IPS-18a (cell line): ENCODE results near the gene SPON2.

Source experiments
- H3K27ac ChIP-seq: one replicate; pipeline ENCODE4 v1.5.1; 2013; ENCODE audit warnings: low read length
- H3K27me3 ChIP-seq: one replicate; pipeline ENCODE4 v1.6.1; 2013; ENCODE audit warnings: mild to moderate bottlenecking, low read length; ENCODE audit not compliant: control insufficient read depth, insufficient read depth
- H3K36me3 ChIP-seq: one replicate; pipeline ENCODE4 v1.6.1; 2013; ENCODE audit warnings: low read depth, low read length; ENCODE audit not compliant: control insufficient read depth
- H3K4me1 ChIP-seq: one replicate; pipeline ENCODE4 v1.6.1; 2013; ENCODE audit warnings: low read depth, low read length; ENCODE audit not compliant: control insufficient read depth
- H3K4me3 ChIP-seq: one replicate; pipeline ENCODE4 v1.5.1; 2013; ENCODE audit warnings: low read length
- H3K9ac ChIP-seq: one replicate; pipeline ENCODE4 v1.6.1; 2013; ENCODE audit warnings: mild to moderate bottlenecking, low read length, moderate library complexity
- H3K9me3 ChIP-seq: one replicate; pipeline ENCODE4 v1.6.1; 2013; ENCODE audit warnings: low read depth, low read length; ENCODE audit not compliant: control insufficient read depth

The SPON2 gene

GRCh38 chr4:1164956-1165545, 7.3 kb downstream of the SPON2 start:
- Histone ChIP-seq H3K9ac (no peak overlapping the region), H3K27ac (no peak overlapping the region), H3K36me3 (no peaks in the 10 kb centered on the region), H3K9me3 (no peaks in the 10 kb centered on the region), H3K27me3 (peaks cover 29% of the 10 kb centered on the region), H3K4me1 (no peaks in the 10 kb centered on the region), H3K4me3 (no peak overlapping the region)

- Histone ChIP-seq H3K27ac (no peak overlapping the region), H3K4me3 (no peak overlapping the region), H3K9ac (no peak overlapping the region), H3K36me3 (no peaks in the 10 kb centered on the region), H3K4me1 (no peaks in the 10 kb centered on the region), H3K9me3 (no peaks in the 10 kb centered on the region), H3K27me3 (peaks cover 23% of the 10 kb centered on the region)
These were observed 7.9 kb downstream of the SPON2 start for GRCh38 chr4:1164444-1164843.

GRCh38 chr4:1164040-1164439, 8.3 kb downstream of the SPON2 start:
- Histone ChIP-seq H3K9me3 (no peaks in the 10 kb centered on the region), H3K9ac (no peak overlapping the region), H3K4me3 (no peak overlapping the region), H3K27ac (no peak overlapping the region), H3K27me3 (peaks cover 18% of the 10 kb centered on the region), H3K4me1 (no peaks in the 10 kb centered on the region), H3K36me3 (no peaks in the 10 kb centered on the region)

GRCh38 chr4:1160351-1160750, 12.0 kb downstream of the SPON2 start:
- no peaks in the 10 kb centered on the region for H3K27me3 ChIP-seq
- H3K4me3 ChIP-seq, result no peak overlapping the region
- no peaks in the 10 kb centered on the region for H3K4me1 ChIP-seq
- no peaks in the 10 kb centered on the region for H3K36me3 ChIP-seq
- peaks cover 4% of the 10 kb centered on the region for H3K9me3 ChIP-seq
- H3K27ac ChIP-seq, result no peak overlapping the region
- no peak overlapping the region for H3K9ac ChIP-seq

GRCh38 chr4:1156069-1156468, 16.3 kb downstream of the SPON2 start:
- Histone ChIP-seq H3K27ac (no peak overlapping the region), H3K36me3 (no peaks in the 10 kb centered on the region), H3K27me3 (no peaks in the 10 kb centered on the region), H3K4me1 (no peaks in the 10 kb centered on the region), H3K4me3 (no peak overlapping the region), H3K9me3 (peaks cover 4% of the 10 kb centered on the region), H3K9ac (no peak overlapping the region)

GRCh38 chr4:1155314-1155713, 17.1 kb downstream of the SPON2 start:
- H3K4me3 ChIP-seq, result no peak overlapping the region
- H3K9ac ChIP-seq, result no peak overlapping the region
- H3K27me3 ChIP-seq, result no peaks in the 10 kb centered on the region
- H3K4me1 ChIP-seq, result no peaks in the 10 kb centered on the region
- H3K9me3 ChIP-seq, result peaks cover 4% of the 10 kb centered on the region
- H3K36me3 ChIP-seq, result no peaks in the 10 kb centered on the region
- no peak overlapping the region for H3K27ac ChIP-seq

- H3K4me3 ChIP-seq, result no peak overlapping the region
- peaks cover 4% of the 10 kb centered on the region for H3K9me3 ChIP-seq
- H3K27me3 ChIP-seq, result no peaks in the 10 kb centered on the region
- H3K27ac ChIP-seq, result no peak overlapping the region
- no peaks in the 10 kb centered on the region for H3K4me1 ChIP-seq
- H3K9ac ChIP-seq, result no peak overlapping the region
- no peaks in the 10 kb centered on the region for H3K36me3 ChIP-seq
These were observed 17.7 kb downstream of the SPON2 start for GRCh38 chr4:1154523-1155182.

GRCh38 chr4:1154126-1154522, 18.3 kb downstream of the SPON2 start:
- no peak overlapping the region for H3K9ac ChIP-seq
- no peaks in the 10 kb centered on the region for H3K27me3 ChIP-seq
- no peak overlapping the region for H3K4me3 ChIP-seq
- H3K9me3 ChIP-seq, result peaks cover 4% of the 10 kb centered on the region
- H3K36me3 ChIP-seq, result no peaks in the 10 kb centered on the region
- H3K27ac ChIP-seq, result no peak overlapping the region
- no peaks in the 10 kb centered on the region for H3K4me1 ChIP-seq

GRCh38 chr4:1153567-1154090, 18.8 kb downstream of the SPON2 start:
- Histone ChIP-seq H3K4me3 (no peak overlapping the region), H3K4me1 (no peaks in the 10 kb centered on the region), H3K27me3 (no peaks in the 10 kb centered on the region), H3K9ac (no peak overlapping the region), H3K36me3 (no peaks in the 10 kb centered on the region), H3K9me3 (peaks cover 4% of the 10 kb centered on the region), H3K27ac (no peak overlapping the region)

GRCh38 chr4:1152290-1152689, 20.1 kb downstream of the SPON2 start:
- Histone ChIP-seq H3K9me3 (no peaks in the 10 kb centered on the region), H3K27me3 (no peaks in the 10 kb centered on the region), H3K27ac (no peak overlapping the region)

GRCh38 chr4:1151541-1151940, 20.8 kb downstream of the SPON2 start:
- no peak overlapping the region for H3K4me3 ChIP-seq
- H3K27ac ChIP-seq, result no peak overlapping the region
- H3K27me3 ChIP-seq, result no peaks in the 10 kb centered on the region

More at GRCh38 chr4:1152290-1152689, 20.1 kb downstream of the SPON2 start:
- H3K4me1 ChIP-seq, result no peaks in the 10 kb centered on the region
- H3K4me3 ChIP-seq, result no peak overlapping the region
- no peak overlapping the region for H3K9ac ChIP-seq
- no peaks in the 10 kb centered on the region for H3K36me3 ChIP-seq

GRCh38 chr4:1150875-1151274, 21.5 kb downstream of the SPON2 start:
- Histone ChIP-seq H3K9ac (no peak overlapping the region), H3K27ac (no peak overlapping the region), H3K4me1 (no peaks in the 10 kb centered on the region), H3K9me3 (no peaks in the 10 kb centered on the region), H3K27me3 (no peaks in the 10 kb centered on the region), H3K36me3 (no peaks in the 10 kb centered on the region), H3K4me3 (no peak overlapping the region)

More at GRCh38 chr4:1151541-1151940, 20.8 kb downstream of the SPON2 start:
- Histone ChIP-seq H3K36me3 (no peaks in the 10 kb centered on the region), H3K4me1 (no peaks in the 10 kb centered on the region), H3K9me3 (no peaks in the 10 kb centered on the region), H3K9ac (no peak overlapping the region)
